Kidney (tissue), 14 donors: Measurements from ENCODE around the gene GOLGA7B. TPM values are rescaled to one million over a fixed set of nuclear protein-coding genes. Genes with fewer than 3 reads are reported as not detected.

ENCODE experiments used
- DNase-seq, 5 donors: peaks; one replicate each; pipeline ENCODE4 v3.0.0-alpha.2; 2013 to 2020
- FAIRE-seq: peaks from 2 replicates; lab custom pipeline; 2012; peaks lifted over from hg19 to GRCh38; lab: Jason Lieb, UNC
- H3K27ac ChIP-seq, 2 donors: one replicate each; pipeline ENCODE4 v1.7.0; 2013; ENCODE audit warnings: low read depth in 2 of 2, low read length in 2 of 2, inconsistent platforms in 1 of 2
- H3K27me3 ChIP-seq: one replicate; pipeline ENCODE4 v1.7.1; 2013; ENCODE audit warnings: low read length, inconsistent platforms; ENCODE audit not compliant: control insufficient read depth, insufficient read depth
- H3K36me3 ChIP-seq, 3 donors: one replicate each; pipeline versions ENCODE4 v1.7.0 to v1.7.1; 2013; ENCODE audit warnings: low read length in 3 of 3, control low read depth in 1 of 3, inconsistent platforms in 1 of 3; ENCODE audit not compliant: insufficient read depth in 3 of 3, control insufficient read depth in 2 of 3
- H3K4me1 ChIP-seq, 3 donors: one replicate each; pipeline versions ENCODE4 v1.7.0 to v1.7.1; 2013; ENCODE audit warnings: low read length in 3 of 3, inconsistent platforms in 1 of 3, low read depth in 1 of 3; ENCODE audit not compliant: control insufficient read depth in 2 of 3, insufficient read depth in 2 of 3
- H3K4me3 ChIP-seq, 3 donors: one replicate each; pipeline versions ENCODE4 v1.7.0 to v1.8.1; 2013; ENCODE audit warnings: low read length in 3 of 3, control low read depth in 1 of 3, inconsistent platforms in 1 of 3
- H3K9ac ChIP-seq, 3 donors: one replicate each; pipeline versions ENCODE4 v1.7.0 to v1.7.1; 2013; ENCODE audit warnings: low read length in 3 of 3, control low read depth in 1 of 3, inconsistent platforms in 1 of 3
- H3K9me3 ChIP-seq, 3 donors: one replicate each; pipeline versions ENCODE4 v1.7.0 to v1.7.1; 2013; ENCODE audit warnings: low read length in 3 of 3, control low read depth in 1 of 3, inconsistent platforms in 1 of 3; ENCODE audit not compliant: control insufficient read depth in 2 of 3, insufficient read depth in 1 of 3
- intact Hi-C: fragments of 100-400 bp; cut with DNase I; formaldehyde crosslinking; loops from one replicate; pipeline ENCODE4 v1.11.1; 2022
- polyA plus RNA-seq: library from polyadenylated mRNA; stranded (reverse); fragments of 350-450 nt; fragmentation: Illumina TruSeq; extraction: RNeasy Lipid Tissue Mini Kit (QIAGEN cat#74804); gene quantifications from one replicate; pipeline ENCODE4 v1.2.3, GENCODE V29; 2014; ENCODE audit warnings: low read depth, low replicate concordance; ENCODE audit not compliant: insufficient read depth
- total RNA-seq: library from RNA; stranded (reverse); fragmentation: NEBNext Ultra II Directional; extraction: Animal tissue kit (Norgen Biotek cat#: 25700); gene quantifications from one replicate; pipeline ENCODE4 v1.2.1, GENCODE V29; 2021
- TF ChIP-seq, protein P1 (sequence below): IDR thresholded peaks from 3 replicates; pipeline ENCODE4 v1.5.1; 2012; ENCODE audit warnings: mild to moderate bottlenecking, moderate library complexity, borderline replicate concordance; ENCODE audit not compliant: insufficient read depth; ENCODE audit errors: extremely low read depth
- donor health status: control.
- donor health status: control.
- donor health status: control.
- donor health status: control.
- donor health status: control.
- donor health status: DM: yes; HTN: yes; CAD: no.
- donor health status: Normal renal cell carcinoma (clear cell type).

GOLGA7B gene
- total and polyA plus RNA-seq, 2 donors from 2014 or later = 0.50 TPM; not detected in 1

GRCh38 chr10:97867220-97867800 lies 17.7 kb downstream of the GOLGA7B start:
- Histone ChIP-seq H3K27me3 (no peaks in the 10 kb centered on the region), H3K4me1 (peaks cover 0 to 3% (median 0%) of the 10 kb centered on the region in 3 donors), H3K4me3 (no peak overlapping the region), H3K36me3 (no peaks in the 10 kb centered on the region), H3K27ac (no peak overlapping the region), H3K9me3 (no peaks in the 10 kb centered on the region), H3K9ac (no peak overlapping the region)
- intact Hi-C loops = no loop called here
- TF ChIP-seq, protein P1, sequence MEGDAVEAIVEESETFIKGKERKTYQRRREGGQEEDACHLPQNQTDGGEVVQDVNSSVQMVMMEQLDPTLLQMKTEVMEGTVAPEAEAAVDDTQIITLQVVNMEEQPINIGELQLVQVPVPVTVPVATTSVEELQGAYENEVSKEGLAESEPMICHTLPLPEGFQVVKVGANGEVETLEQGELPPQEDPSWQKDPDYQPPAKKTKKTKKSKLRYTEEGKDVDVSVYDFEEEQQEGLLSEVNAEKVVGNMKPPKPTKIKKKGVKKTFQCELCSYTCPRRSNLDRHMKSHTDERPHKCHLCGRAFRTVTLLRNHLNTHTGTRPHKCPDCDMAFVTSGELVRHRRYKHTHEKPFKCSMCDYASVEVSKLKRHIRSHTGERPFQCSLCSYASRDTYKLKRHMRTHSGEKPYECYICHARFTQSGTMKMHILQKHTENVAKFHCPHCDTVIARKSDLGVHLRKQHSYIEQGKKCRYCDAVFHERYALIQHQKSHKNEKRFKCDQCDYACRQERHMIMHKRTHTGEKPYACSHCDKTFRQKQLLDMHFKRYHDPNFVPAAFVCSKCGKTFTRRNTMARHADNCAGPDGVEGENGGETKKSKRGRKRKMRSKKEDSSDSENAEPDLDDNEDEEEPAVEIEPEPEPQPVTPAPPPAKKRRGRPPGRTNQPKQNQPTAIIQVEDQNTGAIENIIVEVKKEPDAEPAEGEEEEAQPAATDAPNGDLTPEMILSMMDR = no peak
- no peak for FAIRE-seq
- no peak for DNase-seq

- H3K9ac ChIP-seq = no peak overlapping the region
- no peak for FAIRE-seq
- no peaks in the 10 kb centered on the region for H3K27me3 ChIP-seq
- H3K27ac ChIP-seq = no peak overlapping the region
- no peaks in the 10 kb centered on the region for H3K9me3 ChIP-seq
- no peak for DNase-seq
- peaks cover 0 to 3% (median 0%) of the 10 kb centered on the region in 3 donors for H3K4me1 ChIP-seq
- intact Hi-C loops = no loop called here
- H3K36me3 ChIP-seq = no peaks in the 10 kb centered on the region
- TF ChIP-seq, protein P1 = no peak
- H3K4me3 ChIP-seq = no peak overlapping the region
Measured at GRCh38 chr10:97868134-97868685, 18.6 kb downstream of the GOLGA7B start.

DNA sequence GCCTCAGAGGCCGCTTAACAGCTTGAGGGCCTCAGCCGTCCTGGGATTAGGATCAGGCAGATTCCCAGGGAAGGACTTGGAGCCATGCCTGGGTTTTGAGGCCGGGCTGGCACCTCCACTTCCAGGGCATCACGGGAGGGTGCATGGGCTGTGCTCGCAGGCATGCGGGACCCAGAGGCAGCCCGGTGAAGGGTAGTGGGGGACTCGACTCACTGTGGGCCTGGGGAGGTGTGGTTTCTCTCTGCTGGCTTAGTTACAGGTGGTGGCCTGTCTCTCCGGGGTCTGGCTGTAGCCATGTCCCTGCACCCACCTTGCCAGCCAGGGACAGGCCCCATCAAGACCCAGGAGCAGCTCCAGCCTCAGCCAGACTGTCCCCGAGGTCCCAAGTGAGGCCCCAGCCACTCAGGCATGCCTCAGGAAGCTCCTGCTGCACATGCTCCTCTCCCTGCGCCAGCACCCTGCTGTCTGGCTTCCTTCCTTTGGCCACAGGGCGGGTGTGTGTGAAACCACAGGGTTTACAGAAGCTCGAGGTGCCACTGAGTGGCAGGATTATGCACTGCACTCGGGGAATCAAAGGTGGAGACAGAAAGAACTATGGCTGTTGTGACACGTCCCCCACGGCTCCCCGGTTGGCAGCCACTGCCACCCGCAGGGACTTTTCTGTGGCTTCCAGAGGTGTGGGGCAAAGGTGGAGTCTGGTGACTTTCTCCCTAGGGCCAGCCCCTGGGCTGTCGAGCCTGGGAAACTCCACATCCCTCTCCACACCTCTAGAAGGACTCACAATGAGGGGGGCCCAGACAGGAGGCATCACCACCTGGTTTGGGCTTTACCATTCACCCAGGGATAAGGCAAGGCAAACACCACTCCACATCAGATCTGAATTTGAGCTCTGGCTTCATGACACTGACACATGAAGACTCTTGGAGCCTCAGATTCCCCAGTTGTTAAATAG lies 19.7 kb downstream of the GOLGA7B start:
- Histone ChIP-seq H3K9ac (no peak overlapping the region), H3K27ac (no peak overlapping the region), H3K4me3 (no peak overlapping the region), H3K36me3 (no peaks in the 10 kb centered on the region), H3K4me1 (peaks cover 0 to 3% (median 0%) of the 10 kb centered on the region in 3 donors), H3K9me3 (no peaks in the 10 kb centered on the region), H3K27me3 (no peaks in the 10 kb centered on the region)
- DNase-seq = peak; percentile 76 to 90 (median 80)
- intact Hi-C loops = no loop called here
- TF ChIP-seq, protein P1 = peak; percentile 79
- FAIRE-seq = no peak
